GM12878 (cell line): ENCODE results near the gene REST. TPM values are rescaled to one million over a fixed set of nuclear protein-coding genes. Genes with fewer than 3 reads are reported as not detected.

Experiments used
- ATAC-seq: fragments of 200-7000 bp; cut with Tn5 transposase; 3 replicates; pipeline ENCODE4 v1.9.1; 2020; ENCODE audit warnings: mild to moderate bottlenecking, moderate library complexity
- BruUV-seq: library from RNA; stranded (reverse); fragments of 400-500 nt; replicated peaks from 2 replicates; lab custom pipeline; 2021; lab: Mats Ljungman, UMichigan
- CTCF ChIA-PET: fragments of 300-600 bp; sonication (Branson Sonifier 250); formaldehyde crosslinking; extraction: SDS; loops from one replicate; lab custom pipeline; 2021; ENCODE audit warnings: inconsistent platforms; lab: Yijun Ruan, JAX
- POLR2A ChIA-PET: fragments of 350-600 bp; formaldehyde crosslinking; extraction: SDS; loops from one replicate; lab custom pipeline; 2021; ENCODE audit warnings: inconsistent platforms; lab: Charles Lee
- RAD21 ChIA-PET: fragments of 300-600 bp; sonication (Branson Sonifier 250); formaldehyde crosslinking; loops from one replicate; lab custom pipeline; 2023; ENCODE audit warnings: antibody characterized with exemption; ENCODE audit not compliant: unreplicated experiment; lab: Charles Lee
- SMC1A ChIA-PET: fragments of 300-600 bp; sonication (Branson Sonifier 250); formaldehyde crosslinking; loops from one replicate; lab custom pipeline; 2023; ENCODE audit not compliant: unreplicated experiment, uncharacterized antibody; lab: Charles Lee
- DNase-seq: peaks from one replicate; pipeline ENCODE4 v3.0.0-alpha.2; 2011; ENCODE audit warnings: low read depth, low spot score
- FAIRE-seq: peaks from 3 replicates; lab custom pipeline; 2011; peaks lifted over from hg19 to GRCh38; lab: Jason Lieb, UNC
- H2AFZ ChIP-seq: 2 replicates; pipeline ENCODE4 v1.6.0; 2011; ENCODE audit warnings: low read depth, low read length, control low read depth; ENCODE audit not compliant: control insufficient read depth
- H3K27ac ChIP-seq: 2 replicates; pipeline ENCODE4 v1.5.1; 2011; ENCODE audit warnings: control low read depth; ENCODE audit not compliant: control insufficient read depth, insufficient read depth
- H3K27me3 ChIP-seq, 2 experiments: replicated peaks in 1 of 2; 2 replicates each; pipeline versions ENCODE4 v1.6.0 to v1.6.1; 2011; ENCODE audit warnings: low read length in 1 of 2; ENCODE audit not compliant: control insufficient read depth in 2 of 2, insufficient read depth in 2 of 2
- H3K36me3 ChIP-seq, 2 experiments: 2 replicates each; pipeline ENCODE4 v1.5.1; 2011; ENCODE audit warnings: low read length in 1 of 2; ENCODE audit not compliant: control insufficient read depth in 2 of 2, insufficient read depth in 2 of 2
- H3K4me1 ChIP-seq: 2 replicates; pipeline ENCODE4 v1.6.1; 2011; ENCODE audit warnings: mild to moderate bottlenecking, low read length, moderate library complexity, mixed read lengths; ENCODE audit not compliant: control insufficient read depth, insufficient read depth
- H3K4me2 ChIP-seq: 2 replicates; pipeline ENCODE4 v1.6.0; 2011; ENCODE audit warnings: control low read depth; ENCODE audit not compliant: control insufficient read depth, insufficient read depth
- H3K4me3 ChIP-seq: fragments of 200-600 bp; sonication (generic); 2 replicates; pipeline ENCODE4 v1.5.1; 2016
- H3K79me2 ChIP-seq: 2 replicates; pipeline ENCODE4 v1.6.0; 2011; ENCODE audit warnings: low read length; ENCODE audit not compliant: control insufficient read depth, insufficient read depth
- H3K9ac ChIP-seq: 2 replicates; pipeline ENCODE4 v1.8.0; 2011; ENCODE audit warnings: low read length, control low read depth, mixed read lengths; ENCODE audit not compliant: control insufficient read depth, insufficient read depth
- H3K9me3 ChIP-seq: replicated peaks from 3 replicates; pipeline ENCODE4 v1.5.1; 2011; ENCODE audit warnings: mild to moderate bottlenecking, low read length; ENCODE audit not compliant: control insufficient read depth, insufficient read depth
- H4K20me1 ChIP-seq: 2 replicates; pipeline ENCODE4 v1.6.0; 2011; ENCODE audit not compliant: control insufficient read depth, insufficient read depth
- ASH2L ChIP-seq: fragments of 300-600, 200-600 bp; sonication (generic); IDR thresholded peaks from 2 replicates; pipeline ENCODE4 v1.6.1; 2017; ENCODE audit warnings: low read depth, mild to moderate bottlenecking, borderline replicate concordance
- BACH1 ChIP-seq: fragments of 450-650 bp; IDR thresholded peaks from 2 replicates; pipeline ENCODE4 v1.6.1; 2017; ENCODE audit warnings: mild to moderate bottlenecking, borderline replicate concordance
- BRCA1 ChIP-seq: IDR thresholded peaks from 2 replicates; pipeline ENCODE4 v1.6.1; 2011; ENCODE audit warnings: low read depth, low read length, improper control_type of control experiment
- CREB1 ChIP-seq: IDR thresholded peaks from 2 replicates; pipeline ENCODE4 v1.6.1; 2012; ENCODE audit warnings: low read depth, mild to moderate bottlenecking, inconsistent platforms
- EED ChIP-seq: sonication (generic); IDR thresholded peaks from 2 replicates; pipeline ENCODE4 v1.6.1; 2016; ENCODE audit warnings: antibody characterized with exemption, low read depth
- EP300 ChIP-seq, 2 experiments: fragments of 150-350 bp in 1 of 2; IDR thresholded peaks; 2 replicates each; pipeline ENCODE4 v1.6.1; 2011 to 2012; ENCODE audit warnings: low read depth in 2 of 2, low read length in 2 of 2, borderline replicate concordance in 1 of 2, improper control_type of control experiment in 1 of 2, inconsistent platforms in 1 of 2; ENCODE audit not compliant: control insufficient read depth in 1 of 2
- ETV6 ChIP-seq, 2 experiments: fragments of 450-650 bp in 1 of 2; IDR thresholded peaks in 1 of 2; conservative IDR thresholded peaks in 1 of 2; 2 replicates each; pipeline ENCODE4 v1.6.1; 2014; ENCODE audit warnings: antibody characterized with exemption in 1 of 2, borderline replicate concordance in 1 of 2, low read depth in 1 of 2, mild to moderate bottlenecking in 1 of 2, moderate library complexity in 1 of 2
- GABPA ChIP-seq: IDR thresholded peaks from 2 replicates; pipeline ENCODE4 v1.6.1; 2014; ENCODE audit warnings: antibody characterized with exemption, low read depth, mild to moderate bottlenecking, inconsistent platforms
- HDAC2 ChIP-seq: fragments of 200-600 bp; sonication (generic); IDR thresholded peaks from 2 replicates; pipeline ENCODE4 v1.6.1; 2017
- IRF4 ChIP-seq: IDR thresholded peaks from 2 replicates; pipeline ENCODE4 v1.6.1; 2011; ENCODE audit warnings: low read depth, low read length
- JUNB ChIP-seq: IDR thresholded peaks from 2 replicates; pipeline ENCODE4 v1.6.1; 2016; ENCODE audit warnings: antibody characterized with exemption, mild to moderate bottlenecking
- KAT2A ChIP-seq: conservative IDR thresholded peaks from 2 replicates; pipeline ENCODE4 v1.6.1; 2011; ENCODE audit warnings: low read depth, low read length; ENCODE audit not compliant: control insufficient read depth
- LARP7 ChIP-seq: fragments of 450-650 bp; IDR thresholded peaks from 2 replicates; pipeline ENCODE4 v1.6.1; 2017; ENCODE audit warnings: mild to moderate bottlenecking
- MEF2A ChIP-seq: IDR thresholded peaks from 2 replicates; pipeline ENCODE4 v1.6.1; 2011; ENCODE audit warnings: low read depth, mild to moderate bottlenecking, low read length, moderate library complexity; ENCODE audit not compliant: insufficient read depth
- MEF2B ChIP-seq: fragments of 450-650 bp; IDR thresholded peaks from 2 replicates; pipeline ENCODE4 v1.6.1; 2018; ENCODE audit warnings: mild to moderate bottlenecking, moderate library complexity; ENCODE audit not compliant: partially characterized antibody, poor library complexity, severe bottlenecking
- NFIC ChIP-seq: IDR thresholded peaks from 2 replicates; pipeline ENCODE4 v1.6.1; 2012; ENCODE audit warnings: low read depth, mild to moderate bottlenecking, inconsistent platforms, low read length, moderate library complexity
- SMC3 ChIP-seq: IDR thresholded peaks from 2 replicates; pipeline ENCODE4 v1.6.1; 2011; ENCODE audit warnings: low read length, improper control_type of control experiment, borderline replicate concordance
- SP1 ChIP-seq: IDR thresholded peaks from one replicate; pipeline ENCODE4 v1.6.1; 2011; ENCODE audit warnings: low read depth, low read length
- TCF7 ChIP-seq: IDR thresholded peaks from 2 replicates; pipeline ENCODE4 v1.6.1; 2014; ENCODE audit warnings: antibody characterized with exemption, borderline replicate concordance
- WRNIP1 ChIP-seq: IDR thresholded peaks from 2 replicates; pipeline ENCODE4 v1.6.1; 2011; ENCODE audit warnings: low read depth, low read length, improper control_type of control experiment, borderline replicate concordance
- ZNF622 ChIP-seq: fragments of 450-650 bp; IDR thresholded peaks from 2 replicates; pipeline ENCODE4 v1.6.1; 2017; ENCODE audit warnings: mild to moderate bottlenecking, inconsistent platforms
- WGBS: methylation state at CpG from one replicate; pipeline ENCODE4 v1.1.6; 2016; ENCODE audit warnings: low lambda C conversion rate; ENCODE audit not compliant: insufficient replicate concordance, insufficient coverage; ENCODE audit errors: missing lambda C conversion rate; 5-methylcytosine and 5-hydroxymethylcytosine counted together
- in situ Hi-C: fragments of 300-500 bp; cut with MboI; formaldehyde crosslinking; loops from 9 replicates; pipeline ENCODE4 v1.14.3; 2018; ENCODE audit warnings: mixed read lengths
- intact Hi-C: fragments of 100-400 bp; cut with micrococcal nuclease; formaldehyde crosslinking; loops from one replicate; pipeline ENCODE4 v1.14.2; 2022; ENCODE audit not compliant: unreplicated experiment
- polyA plus RNA-seq, 11 experiments: library from polyadenylated mRNA; depleted of rRNA in 4 of 11; unstranded in 6 of 11; stranded (reverse) in 5 of 11; fragments of >200 nt; fragmentation: Nextera tagmentation in 4 of 11; fragmentation: Illumina TruSeq in 1 of 11; extraction: Ambion mirVana in 4 of 11; extraction: Trizol in 1 of 11; gene quantifications; 1 replicate in 1 of 11; 2 replicates in 10 of 11; pipeline versions ENCODE4 v1.2.1 to v1.2.3, GENCODE V29; 2011 to 2016; ENCODE audit warnings: inconsistent platforms in 2 of 11, missing spikeins in 2 of 11, low read depth in 1 of 11
- total RNA-seq, 4 experiments: library from RNA; depleted of rRNA in 3 of 4; stranded (reverse); fragments of >200 nt in 3 of 4; fragmentation: Illumina TruSeq in 1 of 4; extraction: Trizol in 1 of 4; gene quantifications; 2 replicates each; pipeline versions ENCODE4 v1.2.1 to v1.2.3, GENCODE V29; 2013 to 2021
- TF ChIP-seq, protein P1 (sequence below): IDR thresholded peaks from 2 replicates; pipeline ENCODE4 v1.6.1; 2012; ENCODE audit warnings: low read length, inconsistent platforms
- TF ChIP-seq, protein P2 (sequence below): fragments of 450-650 bp; IDR thresholded peaks from 2 replicates; pipeline ENCODE4 v1.6.1; 2017; ENCODE audit warnings: mild to moderate bottlenecking, low read depth, inconsistent platforms; ENCODE audit not compliant: poor library complexity, severe bottlenecking

Gene REST
- total and polyA plus RNA-seq, 10 of the 15 experiments (the other 5 are each of a cell fraction or from before 2014, with no cell fraction given), result 3.7 to 36.3 (median 20.4) TPM

DNA sequence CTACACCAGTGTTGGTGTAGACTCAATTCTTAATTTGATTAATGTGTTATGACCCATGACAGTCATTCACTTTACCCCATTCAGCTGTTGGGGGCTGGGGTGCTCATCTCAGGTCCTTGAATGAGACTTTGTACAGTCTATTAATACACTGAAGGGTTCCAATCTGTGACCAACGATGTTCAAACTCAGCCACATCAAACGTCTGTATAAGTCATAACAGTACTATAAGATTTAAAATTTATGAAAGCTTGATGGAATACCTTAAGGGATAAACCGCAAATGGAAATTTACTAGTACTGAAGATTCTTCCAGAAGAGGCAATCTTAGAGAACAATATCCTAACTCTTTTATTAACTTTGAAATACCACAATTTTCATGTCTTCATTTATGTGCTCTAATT, 33.7 kb downstream of the REST start:
- 35% methylated on average over 3 of the region's 3 CpGs for WGBS
- H3K9ac ChIP-seq, result no peak overlapping the region
- ATAC-seq (no peak), DNase-seq (no peak), FAIRE-seq (no peak)
- H3K36me3 ChIP-seq, result no peaks in the 10 kb centered on the region; a peak in 3 of 4 replicates
- H3K79me2 ChIP-seq, result no peaks in the 10 kb centered on the region
- SMC1A ChIA-PET, result interaction anchor here (1.3 kb wide), 1 partner anchor 37 kb away, joined by 3 read pairs; the partner anchor contains the start of gene NOA1
- BruUV-seq, result no TSS peak
- no peak overlapping the region for H3K4me2 ChIP-seq
- CTCF ChIA-PET, result interaction anchor here (0.6 to 1.0 kb wide), 2 partner anchors 18 to 22 kb away, joined by 3 to 4 read pairs; no protein-coding TSS in a partner anchor
- no peaks in the 10 kb centered on the region for H3K9me3 ChIP-seq
- RAD21 ChIA-PET, result interaction anchor here (1.1 kb wide), 1 partner anchor 222 kb away, joined by 3 read pairs; no protein-coding TSS in a partner anchor
- no peak overlapping the region for H3K4me3 ChIP-seq
- H3K27ac ChIP-seq, result no peak overlapping the region
- no peaks in the 10 kb centered on the region for H3K4me1 ChIP-seq
- in situ Hi-C loops, result no loop called here
- H3K27me3 ChIP-seq, result no peaks in the 10 kb centered on the region
- intact Hi-C loops, result no loop called here
- POLR2A ChIA-PET, result no interaction called here
- no peak overlapping the region for H2AFZ ChIP-seq
- no peaks in the 10 kb centered on the region for H4K20me1 ChIP-seq
- TF ChIP-seq, protein P1, sequence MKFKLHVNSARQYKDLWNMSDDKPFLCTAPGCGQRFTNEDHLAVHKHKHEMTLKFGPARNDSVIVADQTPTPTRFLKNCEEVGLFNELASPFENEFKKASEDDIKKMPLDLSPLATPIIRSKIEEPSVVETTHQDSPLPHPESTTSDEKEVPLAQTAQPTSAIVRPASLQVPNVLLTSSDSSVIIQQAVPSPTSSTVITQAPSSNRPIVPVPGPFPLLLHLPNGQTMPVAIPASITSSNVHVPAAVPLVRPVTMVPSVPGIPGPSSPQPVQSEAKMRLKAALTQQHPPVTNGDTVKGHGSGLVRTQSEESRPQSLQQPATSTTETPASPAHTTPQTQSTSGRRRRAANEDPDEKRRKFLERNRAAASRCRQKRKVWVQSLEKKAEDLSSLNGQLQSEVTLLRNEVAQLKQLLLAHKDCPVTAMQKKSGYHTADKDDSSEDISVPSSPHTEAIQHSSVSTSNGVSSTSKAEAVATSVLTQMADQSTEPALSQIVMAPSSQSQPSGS, result no peak
- peak; percentile 80; the same call in 1 of the 2 replicates for TF ChIP-seq TCF7
- TF ChIP-seq ASH2L, result no peak
- TF ChIP-seq WRNIP1, result no peak
- TF ChIP-seq MEF2B, result no peak
- no peak for TF ChIP-seq GABPA
- TF ChIP-seq CREB1, result no peak
- TF ChIP-seq NFIC, result peak; percentile 68
- TF ChIP-seq IRF4, result no peak
- no peak for TF ChIP-seq LARP7
- no peak for TF ChIP-seq ETV6 (conservative IDR thresholded peaks at IDR 0.05 in 1 of 2, IDR thresholded peaks at IDR 0.05 in 1 of 2; ENCODE audit: borderline replicate concordance in 1 of 2, low read depth in 1 of 2)
- TF ChIP-seq EP300 (IDR thresholded peaks at IDR 0.05; ENCODE audit: borderline replicate concordance in 1 of 2, control insufficient read depth in 1 of 2, low read depth in 2 of 2, low read length in 2 of 2), result no peak
- TF ChIP-seq SP1, result no peak
- no peak for TF ChIP-seq EED
- TF ChIP-seq KAT2A, result no peak
- no peak for TF ChIP-seq BACH1
- TF ChIP-seq, protein P2, sequence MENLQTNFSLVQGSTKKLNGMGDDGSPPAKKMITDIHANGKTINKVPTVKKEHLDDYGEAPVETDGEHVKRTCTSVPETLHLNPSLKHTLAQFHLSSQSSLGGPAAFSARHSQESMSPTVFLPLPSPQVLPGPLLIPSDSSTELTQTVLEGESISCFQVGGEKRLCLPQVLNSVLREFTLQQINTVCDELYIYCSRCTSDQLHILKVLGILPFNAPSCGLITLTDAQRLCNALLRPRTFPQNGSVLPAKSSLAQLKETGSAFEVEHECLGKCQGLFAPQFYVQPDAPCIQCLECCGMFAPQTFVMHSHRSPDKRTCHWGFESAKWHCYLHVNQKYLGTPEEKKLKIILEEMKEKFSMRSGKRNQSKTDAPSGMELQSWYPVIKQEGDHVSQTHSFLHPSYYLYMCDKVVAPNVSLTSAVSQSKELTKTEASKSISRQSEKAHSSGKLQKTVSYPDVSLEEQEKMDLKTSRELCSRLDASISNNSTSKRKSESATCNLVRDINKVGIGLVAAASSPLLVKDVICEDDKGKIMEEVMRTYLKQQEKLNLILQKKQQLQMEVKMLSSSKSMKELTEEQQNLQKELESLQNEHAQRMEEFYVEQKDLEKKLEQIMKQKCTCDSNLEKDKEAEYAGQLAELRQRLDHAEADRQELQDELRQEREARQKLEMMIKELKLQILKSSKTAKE, result no peak
- TF ChIP-seq SMC3, result no peak
- no peak for TF ChIP-seq ZNF622
- no peak for TF ChIP-seq BRCA1
- TF ChIP-seq HDAC2, result no peak
- TF ChIP-seq JUNB, result peak; percentile 22; the same call in 1 of the 2 replicates
- TF ChIP-seq MEF2A, result 0 out of 2 replicates have a peak, but pooled peaks have one; percentile 9
